Measurements from ENCODE around the gene EPS8L1. TPM values are rescaled to one million over a fixed set of nuclear protein-coding genes. Genes with fewer than 3 reads are reported as not detected.

The EPS8L1 gene
- total RNA-seq, 4 donors from 2014 or later: 0.33 to 0.66 (median 0.51) TPM; not detected in 1

DNA sequence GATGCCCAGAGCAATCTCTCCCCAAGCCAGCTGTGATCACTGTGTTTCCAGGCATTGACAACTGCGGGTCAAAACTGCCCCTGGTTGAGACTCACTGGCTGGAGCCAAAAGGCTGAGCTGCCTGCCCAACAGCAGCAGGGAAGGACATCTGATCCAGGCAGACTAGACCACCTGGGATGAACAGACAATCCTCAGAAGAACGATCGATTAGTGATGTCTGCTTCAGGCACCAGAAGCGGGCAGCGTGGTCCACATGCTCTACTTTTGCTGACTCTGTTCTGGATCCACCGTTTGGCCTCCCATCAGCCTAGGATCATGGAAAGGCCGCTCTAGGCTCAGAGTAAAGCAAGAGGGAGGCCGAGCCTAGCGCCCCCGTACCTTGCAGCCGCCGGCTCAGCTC lies 27.7 kb upstream of the EPS8L1 start:
- TF ChIP-seq, protein P1, sequence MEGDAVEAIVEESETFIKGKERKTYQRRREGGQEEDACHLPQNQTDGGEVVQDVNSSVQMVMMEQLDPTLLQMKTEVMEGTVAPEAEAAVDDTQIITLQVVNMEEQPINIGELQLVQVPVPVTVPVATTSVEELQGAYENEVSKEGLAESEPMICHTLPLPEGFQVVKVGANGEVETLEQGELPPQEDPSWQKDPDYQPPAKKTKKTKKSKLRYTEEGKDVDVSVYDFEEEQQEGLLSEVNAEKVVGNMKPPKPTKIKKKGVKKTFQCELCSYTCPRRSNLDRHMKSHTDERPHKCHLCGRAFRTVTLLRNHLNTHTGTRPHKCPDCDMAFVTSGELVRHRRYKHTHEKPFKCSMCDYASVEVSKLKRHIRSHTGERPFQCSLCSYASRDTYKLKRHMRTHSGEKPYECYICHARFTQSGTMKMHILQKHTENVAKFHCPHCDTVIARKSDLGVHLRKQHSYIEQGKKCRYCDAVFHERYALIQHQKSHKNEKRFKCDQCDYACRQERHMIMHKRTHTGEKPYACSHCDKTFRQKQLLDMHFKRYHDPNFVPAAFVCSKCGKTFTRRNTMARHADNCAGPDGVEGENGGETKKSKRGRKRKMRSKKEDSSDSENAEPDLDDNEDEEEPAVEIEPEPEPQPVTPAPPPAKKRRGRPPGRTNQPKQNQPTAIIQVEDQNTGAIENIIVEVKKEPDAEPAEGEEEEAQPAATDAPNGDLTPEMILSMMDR (IDR thresholded peaks at IDR 0.05; ENCODE audit: low read depth): no peak

DNA sequence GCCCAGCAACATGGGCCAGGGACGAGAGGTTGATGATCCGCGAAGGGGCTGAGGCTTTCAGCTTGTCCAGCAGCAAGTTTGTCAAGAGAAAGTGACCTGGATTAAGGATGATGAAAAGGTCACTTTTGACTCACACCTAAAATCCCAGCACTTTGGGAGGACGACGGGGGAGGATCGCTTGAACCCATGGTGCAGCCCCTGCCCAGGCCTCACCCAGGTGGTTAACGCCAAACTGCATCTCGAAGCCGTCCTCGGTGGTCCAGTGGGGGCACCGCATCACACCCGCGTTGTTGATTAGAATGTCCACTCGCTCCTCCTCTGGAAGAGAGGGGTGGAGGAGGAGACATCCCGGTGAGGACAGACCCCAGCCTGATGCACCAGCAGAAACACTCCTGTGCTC lies 27.2 kb upstream of the EPS8L1 start:
- TF ChIP-seq, protein P1 (IDR thresholded peaks at IDR 0.05; ENCODE audit: low read depth): no peak

DNA sequence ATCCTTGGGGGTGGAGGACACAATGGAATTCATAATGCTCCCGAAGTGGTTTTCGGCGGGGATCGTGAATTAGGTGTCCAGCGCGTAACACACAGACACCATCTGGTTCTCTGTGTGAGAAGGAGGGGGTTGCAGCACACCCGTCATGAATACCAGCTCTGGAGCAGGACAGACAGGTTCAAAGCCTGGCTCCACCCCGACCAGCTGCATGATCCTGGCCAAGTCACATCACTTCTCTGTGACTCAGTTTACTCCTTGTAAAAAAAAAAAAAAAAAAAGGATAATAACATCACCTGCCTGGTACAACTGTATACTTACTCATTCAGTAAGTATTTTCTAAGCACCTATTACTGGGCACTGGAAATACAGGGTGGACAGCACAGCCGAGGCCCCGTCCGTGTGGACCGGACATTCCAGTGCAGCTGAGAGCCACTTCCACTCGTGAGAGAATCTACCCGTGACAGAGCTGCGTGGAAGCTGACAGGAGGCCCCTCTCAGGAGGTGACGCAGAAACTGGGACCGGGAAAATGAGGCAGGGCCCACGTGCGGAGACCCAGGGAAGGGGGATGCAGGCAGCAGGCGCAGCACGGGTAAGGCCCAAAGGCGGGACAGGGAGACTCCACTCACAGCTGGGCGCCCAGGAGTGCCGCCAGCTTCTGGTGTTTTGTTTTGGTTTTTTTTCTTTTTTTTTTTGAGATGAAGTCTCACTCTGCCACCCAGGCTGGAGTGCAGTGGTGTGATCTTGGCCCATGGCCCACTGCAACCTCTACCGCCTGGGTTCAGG lies 24.7 kb upstream of the EPS8L1 start:
- TF ChIP-seq, protein P1 (IDR thresholded peaks at IDR 0.05; ENCODE audit: low read depth): no peak

DNA sequence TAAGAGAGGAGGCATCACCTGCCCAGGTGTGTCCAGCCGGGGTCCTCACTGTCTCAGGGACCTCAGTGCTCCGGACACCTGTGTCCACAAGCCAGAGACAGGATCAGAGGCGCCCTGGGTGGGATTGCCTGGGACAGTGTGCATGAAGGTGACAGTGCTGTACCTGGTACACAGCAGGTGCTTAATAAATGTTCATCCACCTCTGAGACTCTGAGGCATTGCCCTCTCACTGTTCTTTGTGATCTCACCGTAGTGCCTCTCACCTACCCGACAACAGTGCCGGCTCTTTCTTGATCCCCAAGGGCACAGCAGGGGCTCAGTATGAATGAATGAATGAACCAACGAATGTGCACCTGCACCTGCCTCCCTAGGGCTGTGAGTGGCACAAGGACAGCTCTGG lies 21.9 kb upstream of the EPS8L1 start:
- TF ChIP-seq, protein P1 (IDR thresholded peaks at IDR 0.05; ENCODE audit: low read depth): no peak

DNA sequence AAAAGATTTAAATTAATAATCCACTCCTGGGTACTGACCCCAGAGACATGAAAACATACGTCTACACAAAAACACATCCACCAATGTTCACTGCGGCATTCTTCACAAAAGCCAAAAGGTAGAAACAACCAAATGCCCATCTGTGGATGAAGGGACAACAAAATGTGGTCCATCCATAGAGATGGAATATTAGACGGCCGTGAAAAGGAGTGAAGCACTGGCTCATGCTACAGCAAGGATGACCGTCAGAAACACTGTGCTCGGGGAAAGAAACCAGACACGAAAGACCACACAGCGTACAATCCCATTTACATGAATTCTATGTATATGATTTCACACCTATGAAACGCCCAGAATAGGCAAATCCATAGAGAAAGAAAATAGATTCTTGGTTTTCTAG lies 18.8 kb upstream of the EPS8L1 start:
- TF ChIP-seq, protein P1 (IDR thresholded peaks at IDR 0.05; ENCODE audit: low read depth): no peak

DNA sequence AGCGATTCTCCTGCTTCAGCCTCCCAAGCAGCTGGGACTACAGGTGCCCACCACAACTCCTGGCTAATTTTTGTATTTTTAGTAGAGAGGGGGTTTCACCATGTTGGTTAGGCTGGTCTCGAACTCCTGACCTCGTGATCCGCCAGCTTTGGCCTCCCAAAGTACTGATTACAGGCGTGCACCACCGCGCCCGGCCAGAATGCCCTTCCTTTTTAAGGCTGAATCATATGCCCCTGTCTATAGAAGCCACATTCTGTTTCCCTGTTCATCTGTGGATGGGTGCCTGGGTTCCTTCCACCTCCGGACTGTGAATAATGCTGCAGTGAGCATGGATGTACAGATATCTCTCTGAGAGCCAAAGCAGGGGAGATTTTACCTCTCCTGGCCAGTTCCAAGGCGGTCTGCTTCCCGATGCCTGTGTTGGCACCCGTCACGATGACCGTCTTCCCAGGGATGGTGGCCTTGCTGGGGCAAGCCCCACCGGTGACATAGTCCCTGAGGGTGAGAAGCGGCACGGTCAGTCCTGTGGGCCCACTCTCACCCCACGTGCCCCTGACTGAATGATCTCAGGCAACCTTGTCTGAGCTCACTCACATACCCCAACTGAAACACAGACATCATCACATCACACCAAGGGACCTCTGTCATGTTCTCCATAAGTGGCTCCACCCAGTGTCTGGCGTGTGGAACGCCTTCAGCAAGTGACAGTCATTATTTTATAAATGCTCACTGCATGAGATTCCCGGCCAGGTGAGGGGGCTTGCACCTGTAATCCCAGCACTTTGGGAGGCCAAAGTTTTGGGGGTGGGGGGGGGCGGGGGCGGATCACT lies 16.7 kb upstream of the EPS8L1 start:
- TF ChIP-seq, protein P1 (IDR thresholded peaks at IDR 0.05; ENCODE audit: low read depth): no peak
